Measurements from ENCODE around the gene NCAM2.

DNA sequence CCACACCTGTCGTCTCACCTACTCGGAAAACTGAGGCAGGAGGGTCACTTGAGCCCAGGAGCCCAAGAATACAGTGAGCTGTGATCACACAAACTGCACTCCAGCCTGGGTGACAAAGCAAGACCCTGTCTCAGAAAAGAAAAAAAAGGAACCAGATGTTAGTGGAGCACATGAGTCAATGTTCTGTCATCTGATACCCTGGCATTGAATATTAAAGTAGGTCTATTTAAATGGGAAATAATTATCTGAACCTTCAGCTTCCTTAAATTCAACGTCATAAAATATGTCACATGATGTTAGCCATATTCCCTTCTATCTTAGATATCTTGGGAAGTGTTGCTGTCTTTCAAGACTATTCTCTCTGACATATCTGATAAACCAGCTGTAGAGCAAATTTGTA, 47.3 kb downstream of the NCAM2 start:
- TF ChIP-seq, protein P1, sequence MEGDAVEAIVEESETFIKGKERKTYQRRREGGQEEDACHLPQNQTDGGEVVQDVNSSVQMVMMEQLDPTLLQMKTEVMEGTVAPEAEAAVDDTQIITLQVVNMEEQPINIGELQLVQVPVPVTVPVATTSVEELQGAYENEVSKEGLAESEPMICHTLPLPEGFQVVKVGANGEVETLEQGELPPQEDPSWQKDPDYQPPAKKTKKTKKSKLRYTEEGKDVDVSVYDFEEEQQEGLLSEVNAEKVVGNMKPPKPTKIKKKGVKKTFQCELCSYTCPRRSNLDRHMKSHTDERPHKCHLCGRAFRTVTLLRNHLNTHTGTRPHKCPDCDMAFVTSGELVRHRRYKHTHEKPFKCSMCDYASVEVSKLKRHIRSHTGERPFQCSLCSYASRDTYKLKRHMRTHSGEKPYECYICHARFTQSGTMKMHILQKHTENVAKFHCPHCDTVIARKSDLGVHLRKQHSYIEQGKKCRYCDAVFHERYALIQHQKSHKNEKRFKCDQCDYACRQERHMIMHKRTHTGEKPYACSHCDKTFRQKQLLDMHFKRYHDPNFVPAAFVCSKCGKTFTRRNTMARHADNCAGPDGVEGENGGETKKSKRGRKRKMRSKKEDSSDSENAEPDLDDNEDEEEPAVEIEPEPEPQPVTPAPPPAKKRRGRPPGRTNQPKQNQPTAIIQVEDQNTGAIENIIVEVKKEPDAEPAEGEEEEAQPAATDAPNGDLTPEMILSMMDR (IDR thresholded peaks at IDR 0.05) = no peak
- TF ChIP-seq POLR2AphosphoS5 (IDR thresholded peaks at IDR 0.05) (no peak), EP300 (IDR thresholded peaks at IDR 0.05) (no peak), POLR2A (IDR thresholded peaks at IDR 0.05) (no peak)
